DMS114 treated with DMSO at 0.1 percent for 48 hours (cell line): ENCODE measurements around the gene SPATA20.

Source experiments
- DNase-seq: peaks from one replicate; lab custom pipeline; 2025; ENCODE audit not compliant: unreplicated experiment; lab: John Stamatoyannopoulos, UW

Gene SPATA20

DNA sequence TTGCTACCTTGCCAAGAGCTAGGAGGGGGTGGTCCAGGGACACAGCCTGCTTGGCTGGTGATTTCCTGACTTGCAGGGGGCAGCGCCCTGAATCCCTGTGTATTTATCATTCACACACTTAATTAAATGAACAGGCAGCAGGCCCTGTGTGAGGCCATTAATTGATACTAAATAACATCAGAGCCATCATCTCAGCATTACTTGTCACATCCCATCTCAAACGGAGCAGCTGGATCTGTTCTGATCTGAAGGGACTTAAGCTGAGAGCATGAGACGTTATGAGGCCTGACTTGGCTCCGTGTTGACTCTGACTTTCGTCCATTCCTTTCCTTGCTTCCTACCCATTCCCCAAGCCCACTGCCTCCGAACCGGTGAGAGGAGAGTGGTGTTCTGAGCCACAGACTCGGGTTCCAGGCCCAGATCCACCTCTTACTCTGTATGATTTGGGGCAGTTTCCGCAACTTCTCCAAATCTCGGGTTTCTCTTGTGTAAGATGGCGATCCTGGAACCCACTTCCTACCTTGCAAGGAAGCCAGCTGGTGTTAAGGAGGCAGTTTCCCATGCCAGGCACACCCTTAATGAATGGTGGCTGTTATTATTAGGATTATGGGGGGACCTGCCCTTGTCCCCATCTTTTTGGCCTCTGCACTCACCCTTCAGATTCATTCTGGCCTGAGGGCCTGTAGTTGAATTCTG, 47.3 kb downstream of the SPATA20 start:
- no peak for DNase-seq

DNA sequence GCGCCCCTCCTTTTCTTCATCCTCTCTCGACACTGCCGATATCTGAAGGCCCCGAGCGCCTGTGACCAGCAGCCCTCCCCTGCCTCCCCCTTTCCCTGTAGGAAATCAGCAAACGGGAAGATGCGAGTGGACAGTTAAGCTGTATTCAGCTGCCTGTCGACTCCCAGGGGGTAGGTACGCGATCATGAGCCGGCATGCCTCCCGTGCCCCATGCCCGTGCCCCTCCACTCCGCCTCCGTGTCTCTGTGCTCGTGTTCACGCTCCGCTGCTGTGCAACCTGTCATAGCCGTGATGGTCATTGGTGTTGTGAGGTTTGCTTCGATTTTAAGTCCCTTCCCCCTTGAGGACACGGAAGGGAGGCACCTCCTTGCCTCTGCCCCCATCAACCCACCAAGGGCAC, 47.9 kb downstream of the SPATA20 start:
- DNase-seq, result no peak

DNA sequence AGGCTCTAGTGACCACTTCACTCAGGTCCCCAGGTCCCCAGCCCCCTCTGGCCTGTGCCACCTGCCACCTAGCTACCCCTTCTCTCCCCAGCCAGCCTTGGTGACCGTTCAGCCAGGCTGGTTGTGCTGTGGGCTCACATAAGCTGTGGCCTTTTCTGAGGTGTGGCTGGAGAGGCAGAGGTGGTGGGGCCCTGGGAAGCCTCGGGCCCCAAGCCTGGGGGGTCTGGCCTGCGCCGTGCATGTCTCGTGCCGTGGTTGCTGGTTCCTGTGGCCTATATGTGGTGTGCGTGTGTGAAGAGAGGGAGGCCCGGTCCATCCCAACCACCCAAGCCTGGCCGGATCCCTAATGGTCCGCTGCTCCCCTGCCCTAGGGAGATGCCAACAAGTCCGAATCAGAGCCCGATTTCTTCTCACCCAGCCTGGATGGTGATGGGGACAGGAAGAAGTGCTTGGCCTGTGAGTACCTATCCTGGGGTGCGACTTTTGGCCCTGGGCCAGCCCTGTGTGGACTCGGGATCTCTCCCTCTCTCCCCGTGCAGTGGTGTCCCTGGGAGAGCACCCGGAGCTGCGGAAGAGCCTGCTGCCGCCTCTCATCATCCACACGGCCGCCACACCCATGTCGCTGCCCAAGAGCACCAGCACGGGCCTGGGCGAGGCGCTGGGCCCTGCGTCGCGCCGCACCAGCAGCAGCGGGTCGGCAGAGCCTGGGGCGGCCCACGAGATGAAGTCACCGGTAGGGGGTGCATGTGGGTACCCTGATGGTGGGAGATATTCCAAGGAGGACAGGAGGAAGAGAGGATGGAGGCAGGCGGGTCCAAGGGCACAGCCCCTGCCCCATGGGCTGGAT, 49.4 kb downstream of the SPATA20 start:
- DNase-seq, result no peak

DNA sequence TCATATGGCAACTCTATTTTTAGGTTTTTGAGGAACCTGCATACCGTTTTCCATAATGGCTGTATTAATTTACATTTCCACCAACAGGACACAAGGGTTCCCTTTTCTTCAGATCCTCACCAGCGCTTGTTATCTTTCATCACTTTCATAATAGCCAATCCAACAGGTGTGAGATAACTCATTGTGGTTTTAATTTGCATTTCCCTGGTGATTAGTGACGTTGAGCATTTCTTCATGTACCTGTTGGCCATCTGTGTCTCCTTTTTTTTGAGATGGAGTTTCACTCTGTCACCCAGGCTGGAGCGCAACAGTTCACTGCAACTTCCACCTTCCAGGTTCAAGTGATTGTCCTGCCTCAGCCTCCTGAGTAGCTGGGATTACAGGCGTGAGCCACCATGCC, 51.5 kb downstream of the SPATA20 start:
- no peak for DNase-seq

DNA sequence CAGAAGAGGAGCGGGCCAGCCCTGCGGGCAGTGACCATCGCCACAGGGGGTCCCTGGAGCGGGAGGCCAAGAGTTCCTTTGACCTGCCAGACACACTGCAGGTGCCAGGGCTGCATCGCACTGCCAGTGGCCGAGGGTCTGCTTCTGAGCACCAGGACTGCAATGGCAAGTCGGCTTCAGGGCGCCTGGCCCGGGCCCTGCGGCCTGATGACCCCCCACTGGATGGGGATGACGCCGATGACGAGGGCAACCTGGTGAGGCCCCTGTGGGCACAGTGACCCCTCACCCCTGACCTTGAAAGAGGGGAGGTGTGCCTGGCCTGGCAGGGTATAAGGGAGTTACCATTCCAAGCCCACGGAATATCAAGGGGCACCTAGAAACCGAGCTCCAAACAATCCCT, 52.6 kb downstream of the SPATA20 start:
- DNase-seq, result no peak

GRCh38 chr17:50601823-50602375, 54.9 kb downstream of the SPATA20 start:
- DNase-seq, result no peak

DNA sequence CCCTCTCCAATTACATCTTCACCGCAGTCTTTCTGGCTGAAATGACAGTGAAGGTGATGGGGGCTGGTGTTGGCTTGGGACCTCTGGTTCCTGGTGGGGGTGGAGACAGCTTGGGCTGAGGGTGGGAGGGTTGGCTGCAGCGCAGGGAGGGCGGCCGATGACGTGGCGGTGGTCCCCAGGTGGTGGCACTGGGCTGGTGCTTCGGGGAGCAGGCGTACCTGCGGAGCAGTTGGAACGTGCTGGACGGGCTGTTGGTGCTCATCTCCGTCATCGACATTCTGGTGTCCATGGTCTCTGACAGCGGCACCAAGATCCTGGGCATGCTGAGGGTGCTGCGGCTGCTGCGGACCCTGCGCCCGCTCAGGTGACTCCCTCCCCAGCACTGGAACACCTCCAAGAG, 55.9 kb downstream of the SPATA20 start:
- no peak for DNase-seq

- no peak for DNase-seq
Observed at GRCh38 chr17:50603340-50603739, 56.4 kb downstream of the SPATA20 start.

DNA sequence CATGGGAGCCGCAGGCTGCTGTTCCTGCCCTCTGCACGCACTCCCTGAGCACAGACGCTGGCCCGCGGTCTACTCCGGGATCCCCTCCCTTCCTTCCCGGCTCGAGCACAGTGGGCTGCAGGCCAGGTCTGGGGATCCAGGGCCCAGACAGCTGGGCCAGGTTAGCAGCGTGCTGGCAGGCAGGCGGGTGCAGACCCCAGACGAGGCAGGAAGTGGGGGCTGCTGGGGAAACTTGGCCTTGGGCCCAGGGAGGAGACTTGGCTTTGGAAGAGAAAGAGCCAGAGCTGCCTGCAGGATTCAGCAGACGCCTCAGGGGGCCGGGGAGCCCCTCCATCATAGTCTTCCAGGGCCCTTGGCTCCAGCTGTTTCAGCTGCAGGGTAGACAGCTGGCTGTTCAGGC, 57.5 kb downstream of the SPATA20 start:
- DNase-seq, result no peak

DNA sequence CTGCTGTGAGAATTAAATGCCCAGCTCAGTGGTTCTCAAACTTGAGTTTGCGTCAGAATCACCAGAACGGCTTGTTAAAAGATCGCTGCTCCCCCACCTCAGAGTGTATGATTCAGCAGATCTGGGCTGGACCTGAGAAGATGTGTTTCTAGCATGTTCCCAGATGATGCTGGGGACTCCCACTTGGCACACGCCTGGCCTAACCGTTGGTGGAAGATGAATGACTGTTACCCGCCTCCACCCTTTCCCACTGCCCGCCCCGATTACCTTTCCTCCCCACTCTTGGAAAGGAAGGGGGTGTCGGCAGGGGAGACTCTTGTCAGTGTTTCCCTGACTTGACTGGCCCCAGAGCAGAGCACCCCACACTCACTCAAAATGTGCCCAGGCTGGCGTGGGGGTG, 58.5 kb downstream of the SPATA20 start:
- DNase-seq, result no peak
